Spleen (tissue), 11 donors: ENCODE data around the gene RILPL1. TPM values are rescaled to one million over a fixed set of nuclear protein-coding genes. Genes with fewer than 3 reads are reported as not detected.

Experiments used
- DNase-seq: peaks from one replicate; pipeline ENCODE4 v3.0.0-alpha.2; 2020
- H3K27ac ChIP-seq, 8 donors: fragments of 200-600 bp; sonication (generic) in 7 of 8; 1 replicate in 4 of 8; 2 replicates in 4 of 8; pipeline versions ENCODE4 v1.5.0 to v1.8.0; 2016 to 2021; ENCODE audit warnings: inconsistent platforms in 4 of 8, mild to moderate bottlenecking in 4 of 8, moderate library complexity in 1 of 8
- H3K27me3 ChIP-seq, 7 donors: fragments of 200-600 bp; sonication (generic) in 6 of 7; replicated peaks in 1 of 7; 1 replicate in 4 of 7; 2 replicates in 3 of 7; pipeline versions ENCODE4 v1.5.0 to v1.8.0; 2016 to 2021; ENCODE audit warnings: inconsistent platforms in 3 of 7, mild to moderate bottlenecking in 1 of 7
- H3K36me3 ChIP-seq, 6 donors: fragments of 200-600 bp; sonication (generic) in 5 of 6; 1 replicate in 4 of 6; 2 replicates in 2 of 6; pipeline versions ENCODE4 v1.5.0 to v1.8.0; 2016 to 2021; ENCODE audit warnings: inconsistent platforms in 2 of 6
- H3K4me1 ChIP-seq, 6 donors: fragments of 200-600 bp; sonication (generic) in 5 of 6; 1 replicate in 3 of 6; 2 replicates in 3 of 6; pipeline versions ENCODE4 v1.5.0 to v1.8.0; 2016 to 2021; ENCODE audit warnings: inconsistent platforms in 3 of 6
- H3K4me3 ChIP-seq, 8 donors: fragments of 200-600 bp; sonication (generic) in 7 of 8; 1 replicate in 4 of 8; 2 replicates in 4 of 8; pipeline versions ENCODE4 v1.5.0 to v1.8.0; 2016 to 2021; ENCODE audit warnings: inconsistent platforms in 4 of 8, mild to moderate bottlenecking in 4 of 8, moderate library complexity in 2 of 8
- H3K9me3 ChIP-seq, 8 donors: fragments of 200-600 bp; sonication (generic) in 7 of 8; 1 replicate in 4 of 8; 2 replicates in 4 of 8; pipeline versions ENCODE4 v1.5.0 to v1.8.0; 2016 to 2021; ENCODE audit warnings: inconsistent platforms in 4 of 8
- CTCF ChIP-seq, 11 experiments: fragments of 200-600 bp in 7 of 11; fragments of 450-650 bp in 4 of 11; sonication (generic) in 4 of 11; IDR thresholded peaks in 8 of 11; conservative IDR thresholded peaks in 3 of 11; 1 replicate in 7 of 11; 2 replicates in 4 of 11; pipeline versions ENCODE4 v1.4.0 to v1.8.0; 2016 to 2021; ENCODE audit warnings: antibody characterized with exemption in 11 of 11, inconsistent platforms in 4 of 11, mild to moderate bottlenecking in 1 of 11
- POLR2A ChIP-seq, 3 donors: fragments of 450-650 bp; IDR thresholded peaks; one replicate each; pipeline ENCODE4 v1.5.1; 2017; ENCODE audit warnings: antibody characterized with exemption in 3 of 3, mild to moderate bottlenecking in 1 of 3
- POLR2AphosphoS5 ChIP-seq, 3 donors: sonication (generic); formaldehyde crosslinking; IDR thresholded peaks; one replicate each; pipeline ENCODE4 v1.5.1; 2017; ENCODE audit warnings: antibody characterized with exemption in 3 of 3
- WGBS, 5 donors: extraction: QIAGEN DNeasy Blood & Tissue Kit in 3 of 5; methylation state at CpG; one replicate each; pipeline versions ENCODE4 v1.1.5 to v1.1.7; 2013 to 2018; 5-methylcytosine and 5-hydroxymethylcytosine counted together
- intact Hi-C: fragments of 100-400 bp; cut with DNase I; formaldehyde crosslinking; loops from one replicate; pipeline ENCODE4 v1.15.0; 2023; ENCODE audit warnings: low total_unique reads
- polyA plus RNA-seq, 3 donors: library from polyadenylated mRNA; stranded (reverse); fragments of 200-250 nt; gene quantifications; one replicate each; pipeline ENCODE4 v1.2.1, GENCODE V29; 2013
- total RNA-seq, 7 donors: library from RNA; depleted of rRNA in 3 of 7; stranded (reverse); fragments of >200 nt in 3 of 7; fragmentation: NEBNext Ultra II Directional in 4 of 7; extraction: Animal tissue kit (Norgen Biotek cat#: 25700) in 4 of 7; gene quantifications; one replicate each; pipeline versions ENCODE4 v1.1.0 to v1.2.1, GENCODE V29; 2016 to 2021
- donor health status: healthy with polysubstance abuse.
- donor health status: DM: no; HTN: no; CAD: no; lungs with moderate emphysema.
- donor health status: DM: no; HTN: no; CAD: no.
- donor health status: Bipolar disorder and iron deficiency.
- donor health status: healthy.
- donor health status: DM: no; HTN: no; CAD: no.
- donor health status: DM: yes; HTN: yes; CAD: no.

RILPL1 gene
- total and polyA plus RNA-seq, 10 donors: 3.2 to 13.6 (median 9.0) TPM

GRCh38 chr12:123532808-123533649 lies 490 bp downstream of the RILPL1 start:
- TF ChIP-seq CTCF (IDR thresholded peaks at IDR 0.05 in 8 of 11, conservative IDR thresholded peaks at IDR 0.05 in 3 of 11) (no peak), POLR2AphosphoS5 (IDR thresholded peaks at IDR 0.05) (peak in 2 of 3 donors; percentile 45 to 68)
- peaks cover 9 to 40% (median 31%) of the 10 kb centered on the region in 6 donors for H3K4me1 ChIP-seq
- intact Hi-C loops: no loop called here
- 6 to 20% (median 7%) methylated on average over 19 to 79 of the region's 79 CpGs for WGBS, 5 donors
- peak overlapping the region; percentile 56 to 93 (median 70) for H3K4me3 ChIP-seq
- peak overlapping the region in 6 of 8 donors; percentile 48 to 87 (median 67) for H3K27ac ChIP-seq
- no peaks in the 10 kb centered on the region for H3K9me3 ChIP-seq
- peaks cover 0 to 8% (median 0%) of the 10 kb centered on the region in 6 donors for H3K36me3 ChIP-seq
- H3K27me3 ChIP-seq: peaks cover 0 to 14% (median 0%) of the 10 kb centered on the region in 7 donors
- peak; percentile 85 for DNase-seq

GRCh38 chr12:123532019-123532418 lies 1.5 kb downstream of the RILPL1 start:
- no peak for TF ChIP-seq POLR2A (IDR thresholded peaks at IDR 0.05)
- peak in 1 of 3 donors; percentile 49 for TF ChIP-seq POLR2AphosphoS5 (IDR thresholded peaks at IDR 0.05)
- Histone ChIP-seq H3K9me3 (no peaks in the 10 kb centered on the region), H3K27me3 (peaks cover 0 to 14% (median 0%) of the 10 kb centered on the region in 7 donors), H3K27ac (peak overlapping the region in 1 of 8 donors; percentile 23), H3K36me3 (peaks cover 0 to 17% (median 0%) of the 10 kb centered on the region in 6 donors), H3K4me3 (peak overlapping the region in 3 of 8 donors; percentile 84 to 93 (median 86)), H3K4me1 (peaks cover 9 to 40% (median 31%) of the 10 kb centered on the region in 6 donors)
- 0 to 10% (median 0%) methylated on average over 1 of the region's 1 CpG for WGBS, 5 donors
- intact Hi-C loops: no loop called here
- DNase-seq: no peak

GRCh38 chr12:123531091-123531490 lies 2.4 kb downstream of the RILPL1 start:
- H3K4me1 ChIP-seq: peaks cover 9 to 40% (median 31%) of the 10 kb centered on the region in 6 donors
- H3K4me3 ChIP-seq: no peak overlapping the region
- no peaks in the 10 kb centered on the region for H3K9me3 ChIP-seq
- DNase-seq: no peak
- H3K27me3 ChIP-seq: peaks cover 0 to 14% (median 0%) of the 10 kb centered on the region in 7 donors
- TF ChIP-seq POLR2AphosphoS5 (IDR thresholded peaks at IDR 0.05) (no peak), CTCF (IDR thresholded peaks at IDR 0.05 in 8 of 11, conservative IDR thresholded peaks at IDR 0.05 in 3 of 11) (no peak), POLR2A (IDR thresholded peaks at IDR 0.05) (no peak)
- H3K27ac ChIP-seq: no peak overlapping the region
- intact Hi-C loops: no loop called here
- peaks cover 0 to 17% (median 0%) of the 10 kb centered on the region in 6 donors for H3K36me3 ChIP-seq
- 79 to 87% (median 84%) methylated on average over 7 of the region's 7 CpGs for WGBS, 5 donors

GRCh38 chr12:123530668-123531067 lies 2.9 kb downstream of the RILPL1 start:
- no peak for TF ChIP-seq POLR2AphosphoS5 (IDR thresholded peaks at IDR 0.05)
- H3K27me3 ChIP-seq: peaks cover 0 to 14% (median 0%) of the 10 kb centered on the region in 7 donors
- peaks cover 9 to 40% (median 31%) of the 10 kb centered on the region in 6 donors for H3K4me1 ChIP-seq
- peaks cover 0 to 17% (median 0%) of the 10 kb centered on the region in 6 donors for H3K36me3 ChIP-seq
- 91 to 94% (median 92%) methylated on average over 5 of the region's 5 CpGs for WGBS, 5 donors
- intact Hi-C loops: no loop called here
- no peak for DNase-seq
- no peaks in the 10 kb centered on the region for H3K9me3 ChIP-seq
- no peak overlapping the region for H3K4me3 ChIP-seq
- no peak overlapping the region for H3K27ac ChIP-seq

GRCh38 chr12:123529686-123530085 lies 3.8 kb downstream of the RILPL1 start:
- 54 to 91% (median 71%) methylated on average over 3 of the region's 3 CpGs for WGBS, 5 donors
- H3K27ac ChIP-seq: no peak overlapping the region
- intact Hi-C loops: no loop called here

More at GRCh38 chr12:123529686-123530085, 3.8 kb downstream of the RILPL1 start:
- peaks cover 9 to 39% (median 31%) of the 10 kb centered on the region in 6 donors for H3K4me1 ChIP-seq
- H3K9me3 ChIP-seq: no peaks in the 10 kb centered on the region
- no peak for TF ChIP-seq POLR2AphosphoS5 (IDR thresholded peaks at IDR 0.05)
- no peak for TF ChIP-seq CTCF (IDR thresholded peaks at IDR 0.05 in 8 of 11, conservative IDR thresholded peaks at IDR 0.05 in 3 of 11)
- no peak for TF ChIP-seq POLR2A (IDR thresholded peaks at IDR 0.05)
- H3K27me3 ChIP-seq: peaks cover 0 to 7% (median 0%) of the 10 kb centered on the region in 7 donors
- H3K4me3 ChIP-seq: no peak overlapping the region
- peaks cover 0 to 17% (median 0%) of the 10 kb centered on the region in 6 donors for H3K36me3 ChIP-seq
- DNase-seq: no peak
